ENCODE results near the gene GRM4. TPM values are rescaled to one million over a fixed set of nuclear protein-coding genes. Genes with fewer than 3 reads are reported as not detected.

The GRM4 gene
- total RNA-seq, 1 donor from 2014 or later, result under 0.01 TPM

DNA sequence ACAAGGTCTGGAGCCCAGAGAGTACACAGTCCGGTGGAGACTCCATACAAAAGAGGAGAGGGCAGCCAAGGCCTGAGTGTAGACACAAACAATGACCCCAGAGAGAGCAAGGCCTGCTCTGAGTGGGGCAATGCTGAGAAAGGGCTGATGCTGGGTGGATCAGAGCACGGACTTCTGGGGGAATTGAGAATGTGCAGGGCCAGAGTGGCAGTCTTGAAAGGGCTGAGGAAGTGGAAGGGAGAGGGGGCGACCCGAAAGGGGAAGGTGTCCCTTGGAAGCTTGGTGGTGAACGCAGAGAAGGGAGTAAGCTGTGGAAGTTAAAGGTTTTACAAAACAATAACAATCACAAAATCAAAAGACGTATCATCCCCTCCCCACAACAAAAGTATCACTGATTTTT is 12.0 kb upstream of the GRM4 start:
- no peak for DNase-seq (ENCODE audit: low read depth in 2 of 2)

DNA sequence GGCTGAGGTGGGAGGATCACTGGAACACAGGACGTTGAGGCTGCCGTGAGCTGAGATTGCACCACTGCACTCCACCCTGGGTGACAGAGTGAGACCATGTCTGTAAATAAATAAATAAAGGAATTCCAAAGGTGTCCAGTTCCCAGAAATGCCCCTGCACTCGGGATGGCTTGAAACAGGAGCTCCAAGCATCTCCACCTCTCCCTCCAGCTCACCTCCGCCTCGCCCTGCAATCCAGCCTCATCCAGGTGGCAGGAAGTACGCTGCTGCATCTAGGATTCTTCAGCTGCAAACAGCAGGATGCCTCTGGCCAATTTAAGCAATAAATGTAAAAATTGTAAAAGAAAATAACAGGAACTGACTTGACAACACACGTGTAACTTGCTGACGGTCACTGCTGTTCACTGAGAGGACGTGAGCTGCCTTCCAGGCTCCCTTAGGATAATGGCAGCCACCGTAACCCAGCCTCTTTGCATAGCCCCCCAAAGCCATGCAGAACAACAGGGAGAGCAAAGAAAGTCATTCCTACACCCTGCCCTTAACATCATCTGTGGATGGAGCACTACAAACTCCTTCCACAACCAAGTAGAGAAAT is 11.4 kb upstream of the GRM4 start:
- DNase-seq (ENCODE audit: low read depth in 2 of 2), result no peak

DNA sequence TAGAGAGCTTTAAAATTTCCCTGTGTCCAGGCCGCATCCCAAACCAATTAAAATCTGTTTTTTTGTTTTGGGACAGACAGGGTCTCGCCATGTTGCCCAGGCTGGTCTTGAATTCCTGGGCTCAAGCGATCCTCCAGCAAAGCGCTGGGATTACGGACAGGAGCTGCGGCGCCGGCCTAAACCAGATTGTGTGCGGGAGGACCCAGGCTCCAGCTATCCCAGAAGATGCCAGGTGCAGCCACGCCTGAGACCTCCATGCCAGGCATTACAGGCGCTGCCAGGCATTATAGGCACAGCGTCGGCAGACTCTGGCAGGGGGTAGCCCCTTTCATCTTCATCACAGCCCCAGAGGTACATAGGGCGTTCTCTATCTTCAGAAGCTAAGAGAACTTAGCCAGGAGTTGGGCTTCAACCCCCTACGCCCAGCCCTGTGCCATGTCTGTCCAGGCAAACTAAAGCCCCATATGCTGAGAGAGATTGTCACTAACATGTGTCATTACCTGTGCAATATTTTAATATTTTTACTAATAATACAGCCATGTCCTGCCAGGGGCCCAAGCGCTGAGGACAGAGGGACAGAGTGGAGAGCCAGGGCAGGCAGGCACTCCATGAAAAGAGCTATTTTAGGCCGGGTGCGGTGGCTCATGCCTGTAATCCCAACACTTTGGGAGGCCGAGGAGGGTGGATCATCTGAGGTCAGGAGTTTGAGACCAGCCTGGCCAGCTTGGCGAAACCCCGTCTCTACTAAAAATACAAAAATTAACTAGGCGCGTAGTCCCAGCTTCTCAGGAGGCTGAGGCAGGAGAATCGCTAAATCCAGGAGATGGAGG is 9.8 kb upstream of the GRM4 start:
- no peak for DNase-seq (ENCODE audit: low read depth in 2 of 2)

DNA sequence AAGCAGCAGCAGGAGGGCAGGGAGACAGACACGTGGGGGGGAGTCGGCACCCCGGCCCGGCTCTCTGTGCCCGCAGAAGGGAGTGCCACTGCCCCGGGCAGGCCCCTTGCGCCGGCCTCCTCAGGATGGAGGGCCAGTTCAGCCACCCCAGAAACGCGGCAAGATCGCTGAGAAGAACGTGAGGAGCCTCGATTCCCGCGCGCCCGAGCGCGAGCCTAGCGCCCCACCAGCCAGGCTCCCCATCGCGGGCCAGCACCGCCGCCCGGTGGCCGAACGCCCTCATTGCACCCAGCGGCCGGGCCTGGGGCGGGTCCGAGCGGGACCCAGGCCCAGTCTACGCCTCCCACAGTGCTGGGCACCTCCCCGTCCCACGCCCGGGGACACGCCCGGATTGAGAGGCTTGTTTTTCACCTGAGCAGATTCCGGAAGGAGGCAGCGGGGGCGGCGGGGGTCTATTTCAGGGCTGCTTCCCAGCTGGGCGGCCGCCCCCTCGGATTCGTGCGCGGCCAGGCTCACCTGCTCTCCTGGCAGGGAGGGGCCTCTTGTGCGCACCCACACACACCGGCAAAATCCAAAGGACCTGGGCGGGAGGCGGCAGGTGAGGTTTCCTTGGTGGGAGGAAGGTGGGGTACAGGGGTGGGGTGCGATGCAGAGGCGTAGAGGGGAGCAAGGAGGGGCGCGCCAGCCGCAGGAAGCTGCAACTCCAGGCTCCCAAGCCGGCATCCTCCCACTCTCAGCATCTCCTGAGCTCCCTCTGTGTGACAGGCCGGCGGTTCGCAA is 9.0 kb upstream of the GRM4 start:
- peak in 1 of 2 donors; percentile 34 for DNase-seq (ENCODE audit: low read depth in 2 of 2)

DNA sequence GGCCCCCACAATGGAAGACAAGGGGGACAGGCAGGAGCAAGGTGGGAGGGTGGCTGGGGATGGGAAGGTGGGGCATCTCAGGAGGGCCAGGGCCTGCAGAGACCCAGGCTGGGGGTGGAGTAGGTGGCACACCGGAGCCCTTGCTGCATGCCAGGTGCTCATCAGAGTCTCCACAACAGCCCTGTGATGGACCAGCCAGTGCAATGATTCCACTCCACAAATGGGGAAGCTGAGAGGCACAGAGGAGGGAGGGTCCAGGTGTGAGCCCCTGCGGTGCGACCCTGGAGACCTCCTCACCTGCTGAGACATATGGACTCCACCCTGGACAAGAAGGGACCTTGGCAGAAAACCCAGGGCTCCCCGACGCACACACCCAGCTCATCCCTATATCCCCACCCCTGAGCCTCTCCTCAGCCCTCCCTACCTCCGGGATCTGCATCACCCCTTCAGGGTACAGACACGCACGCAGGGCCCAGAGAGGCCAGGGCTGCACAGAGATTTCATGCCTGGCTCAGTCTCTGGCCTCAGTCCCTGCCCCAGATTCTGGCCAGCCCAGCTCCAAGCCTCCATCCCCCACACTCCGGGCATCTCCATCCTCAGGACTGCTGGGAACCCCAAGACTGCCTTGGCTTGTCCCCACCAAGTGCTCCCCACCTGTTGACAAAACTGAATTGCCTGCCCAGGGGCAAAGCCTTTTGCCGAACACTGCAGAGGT is 7.1 kb upstream of the GRM4 start:
- DNase-seq (ENCODE audit: low read depth in 2 of 2), result no peak

DNA sequence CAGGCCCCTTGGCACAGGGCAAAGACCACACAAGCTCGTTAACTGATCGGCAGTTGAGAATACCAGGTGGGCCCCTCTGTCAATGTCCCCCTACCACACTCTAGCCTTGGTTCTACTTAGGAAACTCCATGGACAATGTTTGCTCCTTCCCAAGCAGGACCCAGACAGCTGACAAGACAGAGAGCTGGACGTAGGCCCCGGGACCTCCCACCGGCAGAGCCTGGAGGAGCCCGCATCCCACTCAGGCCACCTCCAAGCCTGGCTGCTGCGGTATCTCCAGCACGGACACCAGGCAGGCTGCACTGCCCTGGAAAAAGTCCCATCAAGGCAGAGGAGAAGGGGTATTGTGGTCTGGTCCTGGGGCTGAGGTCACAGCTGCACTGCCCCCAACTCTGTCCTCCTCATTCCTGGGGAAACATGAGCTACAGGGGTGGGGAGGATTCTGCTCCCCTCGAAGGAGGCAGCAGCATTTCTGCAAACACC is 6.2 kb upstream of the GRM4 start:
- no peak for DNase-seq (ENCODE audit: low read depth in 2 of 2)

DNA sequence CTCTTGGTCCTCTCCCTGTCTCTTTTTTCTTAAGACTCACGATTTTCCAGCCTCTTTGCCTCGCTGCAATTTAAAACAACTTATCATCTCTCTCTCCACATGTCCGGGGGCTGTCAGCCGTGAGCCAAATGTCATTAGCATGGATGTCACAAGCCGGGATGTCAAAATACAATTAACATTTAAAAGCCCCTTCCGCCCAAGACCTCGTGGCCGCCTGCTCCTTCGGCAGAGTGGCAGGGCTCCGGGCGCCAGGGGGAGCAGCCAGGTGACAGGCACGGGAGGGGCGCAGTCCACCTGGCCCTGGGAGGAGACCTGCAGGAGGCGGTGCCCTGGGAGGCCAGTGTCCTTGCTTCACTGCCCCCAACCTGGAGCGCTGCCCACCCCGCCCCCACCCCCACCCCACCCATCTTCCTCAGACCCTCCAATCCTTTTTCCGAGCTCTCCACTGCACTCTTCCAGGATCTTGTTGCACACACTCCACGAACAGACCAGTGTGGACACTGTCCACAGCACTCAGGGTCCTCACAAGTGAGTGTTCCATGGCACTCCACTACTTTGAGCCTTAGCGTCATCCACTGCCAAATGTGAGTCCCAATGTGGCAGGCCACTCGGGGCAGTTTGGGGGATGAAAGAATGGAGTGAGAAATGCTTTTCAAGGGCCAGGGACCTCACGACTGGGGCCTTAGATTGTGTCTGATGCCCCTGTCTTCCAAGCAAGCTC is 5.6 kb upstream of the GRM4 start:
- no peak for DNase-seq (ENCODE audit: low read depth in 2 of 2)

DNA sequence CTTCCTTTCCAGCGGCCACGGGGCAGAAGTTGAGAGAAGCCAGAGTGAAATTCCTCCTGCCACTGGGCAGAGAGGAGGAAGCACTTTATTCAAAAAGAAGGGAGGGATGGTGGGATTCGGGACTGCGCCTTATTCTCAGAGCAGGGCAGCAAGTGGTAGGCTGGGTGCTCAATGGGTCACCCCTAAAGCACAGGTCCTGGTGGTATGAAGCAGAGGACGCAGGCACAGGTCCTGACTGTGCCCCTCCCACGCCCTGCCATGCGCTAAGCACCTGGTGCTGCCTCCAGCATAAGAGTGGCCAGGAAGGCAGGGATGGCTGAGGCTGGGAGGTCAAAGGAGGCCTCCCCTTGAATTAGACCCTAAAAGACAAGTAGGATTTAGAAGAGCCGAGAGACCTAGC is 4.9 kb upstream of the GRM4 start:
- DNase-seq (ENCODE audit: low read depth in 2 of 2), result no peak

DNA sequence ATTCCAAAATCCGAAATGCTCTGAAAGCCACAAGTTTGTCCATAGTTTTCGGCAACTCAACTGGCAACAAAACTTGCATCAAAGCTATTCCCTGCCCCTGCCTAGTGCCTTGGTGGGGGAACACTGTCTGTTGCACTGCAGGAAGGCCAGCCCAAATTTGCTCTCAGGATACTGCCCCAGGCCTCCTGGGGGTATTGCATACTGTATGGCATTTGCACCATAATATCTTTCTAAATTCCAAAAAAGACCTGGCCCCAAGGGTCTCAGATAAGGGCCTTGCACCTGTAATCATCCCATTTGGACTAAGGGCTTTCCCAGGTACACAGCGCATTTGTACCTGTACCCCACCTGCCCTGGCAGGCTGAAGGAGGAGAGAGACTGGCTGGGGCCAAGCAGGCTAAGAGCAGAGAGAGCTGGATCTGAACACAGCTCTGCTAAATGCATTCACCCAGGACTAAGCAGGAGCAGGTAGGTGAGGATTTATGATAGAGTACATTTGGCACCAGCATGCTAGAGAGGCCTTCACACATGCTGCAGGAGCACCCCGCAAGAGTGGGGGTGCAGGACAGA is 4.0 kb upstream of the GRM4 start:
- no peak for DNase-seq (ENCODE audit: low read depth in 2 of 2)

DNA sequence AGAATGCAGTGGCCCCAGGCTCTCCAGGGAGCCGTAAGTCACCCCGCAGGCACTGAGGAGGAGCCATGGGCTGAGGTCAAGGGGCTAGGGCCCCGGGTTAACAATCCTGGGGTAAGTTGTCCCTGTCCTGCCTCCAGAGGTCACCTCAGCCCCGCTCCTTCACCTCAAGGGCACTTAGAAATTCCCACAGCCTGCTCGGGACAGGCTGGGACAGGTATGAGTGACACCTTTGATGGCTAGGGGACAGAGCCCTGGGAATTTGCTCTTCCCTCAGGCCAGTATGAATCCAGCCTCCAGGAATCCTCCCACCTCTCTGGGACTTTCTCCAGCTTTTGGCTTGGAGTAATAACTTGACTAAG is 3.5 kb upstream of the GRM4 start:
- DNase-seq (ENCODE audit: low read depth in 2 of 2), result no peak

DNA sequence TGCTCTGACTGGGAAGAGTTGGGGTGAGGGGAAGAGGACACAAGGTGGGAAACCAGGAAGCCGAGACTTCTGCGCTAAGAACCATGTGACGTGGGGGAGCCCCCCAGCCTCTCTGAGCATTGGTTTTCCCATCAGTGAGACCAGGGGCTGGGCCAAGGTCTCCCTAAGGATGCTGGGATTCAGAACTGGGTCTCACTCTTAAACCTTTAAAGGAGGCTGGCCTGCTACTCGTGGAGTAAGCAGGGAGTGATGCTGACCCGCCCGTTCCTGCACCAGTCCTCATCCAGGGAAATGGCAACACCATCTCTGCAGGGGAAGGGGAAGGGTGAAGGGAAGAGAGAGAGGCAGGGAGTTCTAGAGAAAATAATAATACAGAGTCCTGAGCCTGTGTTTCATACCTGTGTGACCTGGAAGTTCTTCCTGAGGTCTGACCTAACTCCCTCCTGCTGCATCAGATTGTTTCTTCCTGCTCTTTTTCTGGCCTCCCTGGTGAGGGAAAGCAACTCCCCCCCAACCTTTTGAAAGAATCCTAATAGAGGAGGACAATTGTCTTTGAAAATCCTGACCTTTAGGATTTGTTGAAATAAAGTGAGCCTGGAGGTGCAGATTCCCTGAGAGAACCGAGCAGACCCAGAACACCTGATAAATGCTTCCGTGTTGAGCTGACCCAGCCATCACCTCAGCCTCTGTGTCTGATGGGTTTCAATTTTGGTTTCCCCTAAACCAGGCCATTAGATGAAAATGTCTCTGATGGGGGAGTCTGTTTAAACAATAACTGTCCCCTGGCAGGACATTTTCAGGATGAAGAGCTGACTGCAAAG is 3.0 kb upstream of the GRM4 start:
- no peak for DNase-seq (ENCODE audit: low read depth in 2 of 2)

DNA sequence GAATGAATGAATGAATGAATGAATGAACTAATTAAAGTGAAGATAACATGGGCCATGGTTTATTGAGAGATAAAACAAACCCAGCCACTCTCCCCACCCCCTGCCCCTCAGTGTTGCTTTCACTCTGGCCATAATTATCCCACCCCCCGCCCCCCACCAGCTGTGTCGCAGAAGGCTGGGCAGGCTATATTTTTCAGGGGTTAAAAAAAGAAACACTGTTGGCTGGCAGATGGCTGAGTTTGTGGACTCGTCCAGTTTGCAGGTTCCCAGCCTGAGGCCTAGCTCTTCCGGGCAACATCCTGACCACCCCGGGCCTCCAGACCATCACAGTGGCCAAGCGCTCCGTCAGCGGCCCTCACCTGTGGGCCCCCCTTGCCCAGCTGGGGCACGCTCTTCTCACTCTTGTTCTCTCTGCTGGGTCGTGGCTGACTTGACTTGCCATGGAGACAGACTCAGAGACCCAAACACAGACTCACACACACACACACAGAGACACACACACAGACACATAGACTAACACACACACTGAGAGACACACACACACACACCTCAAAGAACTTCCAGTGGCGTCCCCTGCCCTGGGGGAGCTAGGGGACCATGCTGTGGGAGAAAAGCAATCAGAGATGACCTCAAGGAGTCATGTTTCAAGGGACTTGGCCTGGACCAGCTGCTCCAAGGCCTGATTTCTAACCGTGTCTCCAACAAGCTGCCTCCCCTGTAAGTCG is 2.2 kb upstream of the GRM4 start:
- DNase-seq (ENCODE audit: low read depth in 2 of 2), result no peak

DNA sequence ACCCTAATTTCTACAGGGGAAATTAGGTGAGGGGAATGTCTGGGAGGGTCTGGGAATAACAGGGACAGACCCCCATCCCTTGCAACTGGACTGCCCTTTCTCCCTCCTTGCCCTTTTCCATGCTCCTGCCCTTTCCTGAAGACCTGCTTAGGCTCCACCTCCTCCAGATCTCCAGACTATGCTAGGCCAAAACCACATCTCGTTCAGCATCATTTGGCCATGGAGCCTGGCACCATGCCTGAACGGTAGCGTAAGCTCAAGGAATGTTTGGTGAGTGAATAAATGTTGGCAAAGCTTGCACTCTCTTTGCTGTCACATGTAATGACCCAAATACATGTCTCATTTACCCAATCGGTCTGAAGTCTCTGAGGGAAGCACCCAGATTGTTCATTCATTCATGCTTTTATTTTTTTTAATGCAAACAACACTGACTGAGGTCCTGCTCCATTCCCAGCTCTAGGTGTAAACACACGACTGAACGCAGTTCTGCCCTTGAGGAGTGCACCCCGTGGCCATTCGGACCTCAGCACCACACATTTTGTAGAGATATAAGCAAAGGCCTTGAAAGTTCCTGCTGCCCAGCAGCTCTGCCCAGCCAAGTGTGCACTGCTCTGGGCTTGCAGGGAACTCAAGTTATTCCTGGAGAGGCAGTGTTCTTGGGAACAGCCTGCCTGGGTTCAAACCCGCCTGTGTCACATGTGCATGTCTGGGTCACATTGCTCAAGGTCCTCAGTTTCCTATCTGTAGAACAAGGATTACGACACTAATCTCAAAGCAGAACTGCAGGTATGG is 1.1 kb upstream of the GRM4 start:
- no peak for DNase-seq (ENCODE audit: low read depth in 2 of 2)

DNA sequence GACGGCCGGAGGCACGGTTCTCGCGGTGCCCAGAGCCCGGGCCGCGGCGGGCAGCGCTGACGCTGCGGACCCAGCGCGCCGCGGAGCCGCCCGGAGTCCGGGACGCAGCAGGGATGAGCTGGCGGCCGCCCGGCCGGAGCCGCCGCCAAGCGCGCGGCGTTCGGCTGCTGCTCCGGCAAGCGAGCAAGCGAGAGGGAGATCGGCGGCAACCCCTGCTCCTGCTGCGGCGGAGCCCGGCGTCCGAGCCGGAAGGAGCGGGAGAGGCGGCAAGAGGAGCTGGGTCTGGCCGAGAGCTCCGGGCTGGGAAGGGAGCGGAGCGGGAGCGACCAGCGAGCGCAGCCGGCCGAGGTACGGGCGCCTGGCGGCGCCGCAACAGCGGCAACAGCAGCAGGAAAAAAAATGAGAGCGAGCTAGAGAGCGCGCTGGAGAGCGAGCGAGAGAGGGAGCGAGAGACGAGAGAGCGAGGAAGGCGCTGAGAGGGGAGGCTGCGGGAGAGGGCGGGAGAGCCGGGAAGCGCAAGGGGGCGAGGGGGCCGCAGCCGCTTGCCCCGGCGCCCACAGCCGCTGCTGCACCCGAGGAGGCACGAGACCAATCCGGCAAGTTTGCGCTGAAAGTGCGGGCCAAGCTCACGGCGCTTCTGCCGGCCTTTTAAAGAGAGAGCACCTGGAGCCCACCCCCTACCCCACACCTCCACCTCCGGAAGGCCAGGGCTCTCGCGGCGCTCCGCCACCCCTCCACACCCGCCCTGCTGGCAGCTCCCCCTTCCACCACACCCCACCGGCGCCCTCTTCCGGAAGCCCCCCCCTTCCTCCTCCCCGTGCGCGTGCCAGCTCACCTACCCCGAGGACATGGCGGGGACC is 496 bp downstream of the GRM4 start:
- DNase-seq (ENCODE audit: low read depth in 2 of 2), result peak in 1 of 2 donors; percentile 46

DNA sequence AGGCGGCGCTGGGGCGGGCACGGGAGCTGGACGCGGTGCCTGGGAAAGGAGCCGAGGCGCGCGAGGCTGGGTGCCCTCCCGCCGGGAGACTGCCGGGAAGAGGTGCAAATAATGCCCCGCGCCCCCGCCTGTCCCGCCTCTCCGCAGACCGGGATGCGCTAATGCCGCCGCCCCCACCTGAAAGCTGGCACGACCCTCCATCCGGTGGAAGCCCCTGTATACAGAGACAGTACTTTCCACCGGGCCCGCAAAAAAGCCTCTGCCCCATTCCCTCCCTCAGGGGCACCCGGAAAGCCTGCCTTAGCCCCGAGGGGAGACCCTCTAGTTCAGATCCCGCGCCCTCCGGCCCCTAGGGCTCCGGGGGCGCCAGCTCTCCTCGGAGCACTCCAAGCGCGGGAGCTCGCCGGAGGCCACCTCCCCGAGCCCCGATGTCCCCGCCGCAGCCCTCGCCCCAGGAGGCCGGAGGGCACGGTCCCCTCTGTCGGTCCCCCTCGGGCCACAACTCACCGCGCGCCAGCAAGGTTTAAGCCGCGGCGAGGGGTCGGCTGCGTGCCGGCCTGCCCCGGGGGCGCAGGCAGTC is 1.2 kb downstream of the GRM4 start:
- DNase-seq (ENCODE audit: low read depth in 2 of 2), result no peak

DNA sequence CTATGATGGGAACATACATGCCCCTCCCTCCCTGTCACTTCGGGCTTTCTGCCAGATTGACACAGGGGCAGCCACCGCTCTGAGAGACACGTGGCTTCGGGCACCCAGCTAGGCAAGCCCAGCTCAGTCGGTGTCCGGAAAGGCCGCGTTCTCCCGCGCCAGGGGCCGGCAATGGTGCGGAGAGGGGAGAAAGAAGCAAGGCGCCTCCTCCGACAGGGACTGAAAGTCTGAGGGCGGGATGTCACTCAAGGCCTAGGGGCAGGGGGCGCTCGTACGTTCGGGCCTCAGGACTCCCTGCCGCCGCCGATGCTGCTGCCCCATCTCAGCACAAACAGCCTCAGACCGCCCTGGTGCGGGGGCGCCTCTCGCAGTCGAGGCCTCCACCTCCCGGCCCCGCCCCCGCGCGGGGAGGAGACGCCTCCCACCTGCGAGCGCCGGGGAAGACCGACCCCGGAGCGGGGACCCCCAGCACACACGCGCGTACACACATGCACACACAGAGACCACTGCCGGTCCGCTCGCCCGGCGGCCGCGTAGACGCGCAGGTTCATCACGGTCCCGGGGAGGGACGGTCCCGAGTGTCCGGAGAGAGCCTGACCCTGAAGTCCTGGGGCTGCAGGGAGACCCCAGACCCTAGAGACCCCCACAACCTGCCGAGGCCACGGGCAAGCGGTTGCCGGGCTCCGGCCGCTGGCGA is 1.9 kb downstream of the GRM4 start:
- DNase-seq (ENCODE audit: low read depth in 2 of 2), result peak in 1 of 2 donors; percentile 46
